Measurements from ENCODE around the gene UNC13C.

The UNC13C gene

GRCh38 chr15:54500330-54500729 lies 522.1 kb downstream of the UNC13C start:
- no peak for DNase-seq (ENCODE audit: low read depth)

GRCh38 chr15:54502416-54503075 lies 524.3 kb downstream of the UNC13C start:
- DNase-seq (ENCODE audit: low read depth): no peak

GRCh38 chr15:54504695-54505094 lies 526.5 kb downstream of the UNC13C start:
- DNase-seq (ENCODE audit: low read depth): no peak

- no peak for DNase-seq (ENCODE audit: low read depth)
Measured at GRCh38 chr15:54506977-54507524, 528.8 kb downstream of the UNC13C start.

- no peak for DNase-seq (ENCODE audit: low read depth)
Measured at GRCh38 chr15:54514601-54515000, 536.4 kb downstream of the UNC13C start.

- DNase-seq (ENCODE audit: low read depth): no peak
Measured at GRCh38 chr15:54515664-54516582, 537.7 kb downstream of the UNC13C start.

GRCh38 chr15:54517366-54517765 lies 539.1 kb downstream of the UNC13C start:
- DNase-seq (ENCODE audit: low read depth): no peak

GRCh38 chr15:54518156-54518882 lies 540.1 kb downstream of the UNC13C start:
- DNase-seq (ENCODE audit: low read depth): no peak

- no peak for DNase-seq (ENCODE audit: low read depth)
Measured at GRCh38 chr15:54519577-54519976, 541.3 kb downstream of the UNC13C start.

- no peak for DNase-seq (ENCODE audit: low read depth)
Measured at GRCh38 chr15:54520616-54521015, 542.4 kb downstream of the UNC13C start.

GRCh38 chr15:54521206-54521605 lies 543.0 kb downstream of the UNC13C start:
- DNase-seq (ENCODE audit: low read depth): no peak

GRCh38 chr15:54528021-54528420 lies 549.8 kb downstream of the UNC13C start:
- DNase-seq (ENCODE audit: low read depth): no peak

GRCh38 chr15:54540721-54541120 lies 562.5 kb downstream of the UNC13C start:
- DNase-seq (ENCODE audit: low read depth): no peak

GRCh38 chr15:54547491-54547890 lies 569.2 kb downstream of the UNC13C start:
- no peak for DNase-seq (ENCODE audit: low read depth)

- DNase-seq (ENCODE audit: low read depth): no peak
Measured at GRCh38 chr15:54550954-54551353, 572.7 kb downstream of the UNC13C start.

GRCh38 chr15:54556231-54556630 lies 578.0 kb downstream of the UNC13C start:
- no peak for DNase-seq (ENCODE audit: low read depth)

GRCh38 chr15:54559405-54560069 lies 581.3 kb downstream of the UNC13C start:
- no peak for DNase-seq (ENCODE audit: low read depth)

GRCh38 chr15:54560417-54560816 lies 582.2 kb downstream of the UNC13C start:
- no peak for DNase-seq (ENCODE audit: low read depth)

- DNase-seq (ENCODE audit: low read depth): no peak
Measured at GRCh38 chr15:54564166-54564565, 585.9 kb downstream of the UNC13C start.

- DNase-seq (ENCODE audit: low read depth): no peak
Measured at GRCh38 chr15:54566654-54567053, 588.4 kb downstream of the UNC13C start.

GRCh38 chr15:54567408-54568035 lies 589.3 kb downstream of the UNC13C start:
- no peak for DNase-seq (ENCODE audit: low read depth)

All from fibroblast of the conjunctiva (primary cell).